H7 (cell line): Measurements from ENCODE around the gene BRWD1. TPM values are rescaled to one million over a fixed set of nuclear protein-coding genes. Genes with fewer than 3 reads are reported as not detected.
A peak's percentile ranks its signal among the peaks of the same experiment; 100 is the strongest.

Experiments
- DNase-seq: peaks from one replicate; pipeline ENCODE4 v3.0.0; 2012
- H3K27me3 ChIP-seq: 2 replicates; pipeline ENCODE4 v1.6.0; 2011; ENCODE audit warnings: mild to moderate bottlenecking, low read length; ENCODE audit not compliant: control insufficient read depth, insufficient read depth
- H3K36me3 ChIP-seq: replicated peaks from 2 replicates; pipeline ENCODE4 v1.5.1; 2011; ENCODE audit warnings: low read length; ENCODE audit not compliant: control insufficient read depth, insufficient read depth
- H3K4me3 ChIP-seq: 2 replicates; pipeline ENCODE4 v1.5.1; 2011; ENCODE audit warnings: low read depth, mild to moderate bottlenecking, control low read depth, low read length, moderate library complexity; ENCODE audit not compliant: insufficient read depth
- total RNA-seq: library from RNA; depleted of rRNA; stranded (reverse); fragments of >200 nt; shearing (Covaris generic); gene quantifications from 2 replicates; pipeline ENCODE4 v1.2.3, GENCODE V29; 2014

The BRWD1 gene
- total RNA-seq, 1 experiment from 2014 or later: 33.5 TPM

DNA sequence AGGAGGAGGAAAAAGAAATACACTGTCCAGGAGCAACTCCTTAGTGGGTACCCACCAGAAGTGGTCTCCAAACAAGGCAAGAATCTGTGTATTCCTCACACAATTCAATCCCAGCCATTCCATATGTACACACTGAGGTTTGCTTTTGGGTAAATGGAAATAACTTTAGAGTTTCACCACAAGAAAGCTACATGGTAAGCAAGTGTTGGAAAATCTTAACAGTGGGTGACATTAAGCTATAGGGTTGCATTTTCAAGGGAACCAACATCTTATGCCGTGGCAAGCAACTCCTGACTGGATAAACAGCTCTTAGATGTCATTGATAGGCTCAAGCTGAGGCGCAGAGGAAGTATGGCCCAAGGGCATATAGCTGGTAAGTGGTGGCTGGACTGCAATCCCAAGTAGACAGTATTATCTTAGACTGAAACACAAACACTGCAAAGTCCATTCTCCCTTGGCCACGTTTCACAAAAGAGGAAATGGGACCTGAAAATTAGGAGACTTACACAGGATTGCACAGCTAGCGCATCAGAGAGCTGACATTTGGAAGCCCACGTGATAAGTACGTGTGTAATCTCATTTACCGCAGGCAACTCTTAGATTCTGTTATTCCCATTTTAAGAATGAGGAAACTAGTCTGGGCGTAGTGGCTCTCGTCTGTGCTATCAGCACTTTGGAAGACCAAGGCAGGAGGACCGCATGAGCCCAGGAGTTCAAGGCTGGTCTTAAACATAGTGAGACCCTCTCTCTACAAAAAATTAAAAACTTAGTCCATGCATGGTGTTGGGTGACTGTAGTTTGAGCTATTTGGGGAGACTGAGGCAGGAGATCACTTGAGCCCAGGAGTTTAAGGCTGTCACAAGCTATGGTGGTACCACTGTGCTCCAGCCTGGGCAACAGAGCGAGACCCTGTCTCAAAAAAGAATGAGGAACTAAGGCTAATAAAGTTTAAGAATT lies 4.0 kb upstream of the BRWD1 start:
- Histone ChIP-seq H3K4me3 (no peak overlapping the region), H3K27me3 (no peaks in the 10 kb centered on the region), H3K36me3 (no peaks in the 10 kb centered on the region; the same call in 1 of the 2 replicates)
- no peak for DNase-seq

DNA sequence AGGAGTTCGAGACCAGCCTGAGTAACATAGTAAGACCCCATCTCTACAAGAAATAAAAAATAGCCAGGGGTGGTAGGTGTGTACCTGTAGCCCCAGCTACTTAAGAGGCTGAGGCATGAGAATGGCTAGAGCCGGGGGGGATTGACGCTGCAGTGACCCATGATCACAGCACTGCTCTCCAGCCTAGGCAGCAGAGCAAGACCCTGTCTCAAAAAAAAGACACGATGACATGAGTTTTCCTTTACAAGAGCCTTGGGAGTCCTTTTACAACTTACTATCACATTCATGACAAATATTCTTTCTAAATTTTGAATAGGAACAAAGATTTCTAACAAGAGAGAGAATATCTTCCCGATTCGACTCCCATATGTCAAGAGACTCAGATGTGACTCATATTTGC lies 3.3 kb upstream of the BRWD1 start:
- Histone ChIP-seq H3K36me3 (peaks cover 2% of the 10 kb centered on the region), H3K4me3 (no peak overlapping the region), H3K27me3 (no peaks in the 10 kb centered on the region)
- no peak for DNase-seq

DNA sequence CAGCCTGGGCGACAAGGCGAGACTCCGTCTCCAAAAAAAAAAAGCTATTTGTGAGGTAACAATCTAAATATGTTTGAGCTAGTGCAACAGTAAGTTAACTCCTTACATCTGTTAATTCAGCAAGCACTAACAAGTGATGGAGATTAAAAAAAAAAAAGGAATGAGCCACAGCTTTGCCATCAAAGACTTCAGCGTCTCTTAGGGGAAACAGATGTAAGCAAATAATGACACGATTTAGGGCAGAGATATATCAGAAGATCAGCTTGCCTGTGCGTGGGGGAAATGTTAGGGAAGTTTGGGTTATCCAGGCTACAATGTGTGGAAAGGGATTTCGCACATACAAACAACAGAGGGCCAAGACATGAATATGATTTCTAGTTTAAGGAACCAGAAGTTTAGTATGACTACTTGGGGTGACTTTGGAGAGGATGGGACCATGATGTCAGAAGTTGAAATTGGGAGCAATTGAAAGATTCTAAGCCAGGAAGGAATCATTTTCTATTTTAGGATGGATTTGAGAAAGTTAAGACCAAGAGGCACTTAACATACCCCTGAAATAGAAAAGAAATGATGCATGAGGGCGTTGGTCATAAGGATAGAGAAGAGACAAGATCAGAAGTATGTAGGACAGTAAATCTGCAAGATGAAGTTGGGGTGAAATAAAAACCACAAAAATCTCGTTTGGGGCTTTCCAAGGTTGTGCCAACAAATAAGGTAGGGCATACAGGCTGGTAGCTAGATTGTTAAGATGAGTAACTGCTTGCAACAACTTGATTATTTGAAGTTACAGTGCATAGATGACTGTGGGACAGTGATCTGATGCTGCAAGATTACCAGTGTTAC lies 2.4 kb upstream of the BRWD1 start:
- H3K4me3 ChIP-seq: no peak overlapping the region
- peaks cover 6% of the 10 kb centered on the region for H3K36me3 ChIP-seq
- no peak for DNase-seq
- no peaks in the 10 kb centered on the region for H3K27me3 ChIP-seq

DNA sequence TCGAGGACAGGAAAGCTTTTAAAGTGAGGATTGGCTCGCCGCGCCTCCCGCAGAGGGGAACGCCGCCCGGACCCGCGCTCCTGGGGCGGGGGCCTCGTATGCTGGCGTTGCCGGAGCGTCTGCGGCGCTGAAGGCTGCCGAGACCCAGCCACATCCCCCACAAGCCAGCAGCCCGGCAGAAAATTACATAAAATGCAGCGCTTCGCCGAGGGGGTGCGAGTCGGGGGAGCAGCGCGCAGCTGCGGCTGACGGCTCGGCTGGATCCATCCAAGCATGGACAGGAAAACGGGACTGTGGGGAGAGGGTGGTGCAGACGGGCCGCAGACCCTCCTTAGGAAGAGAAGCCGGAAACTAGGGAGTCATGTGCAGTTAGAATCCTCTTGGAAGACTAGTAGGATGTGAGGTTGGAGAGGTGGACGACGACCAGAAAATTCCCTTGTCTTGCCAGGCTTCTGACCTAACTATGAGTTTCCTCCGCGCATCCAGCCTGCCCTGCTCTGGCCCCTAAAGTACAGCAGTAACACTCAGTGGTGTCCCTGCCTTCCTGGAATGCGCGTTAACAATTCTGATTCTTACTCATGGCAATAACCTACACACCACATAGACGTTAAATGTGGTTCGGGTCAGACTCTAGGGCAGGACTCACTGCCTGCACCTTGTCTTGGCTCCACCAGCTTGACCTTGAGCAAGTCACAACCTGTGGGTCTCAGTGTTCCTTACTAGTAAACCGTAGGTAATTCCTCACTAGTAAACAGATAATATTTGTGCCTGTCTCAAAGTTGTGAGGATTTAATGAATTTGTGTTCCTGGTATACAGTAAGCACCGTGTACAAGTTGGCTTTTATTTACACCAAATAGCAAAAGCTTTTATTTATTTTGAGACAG lies 953 bp upstream of the BRWD1 start:
- H3K27me3 ChIP-seq: no peaks in the 10 kb centered on the region
- peak overlapping the region; percentile 77 for H3K4me3 ChIP-seq
- peaks cover 12% of the 10 kb centered on the region for H3K36me3 ChIP-seq
- DNase-seq: peak; percentile 84

DNA sequence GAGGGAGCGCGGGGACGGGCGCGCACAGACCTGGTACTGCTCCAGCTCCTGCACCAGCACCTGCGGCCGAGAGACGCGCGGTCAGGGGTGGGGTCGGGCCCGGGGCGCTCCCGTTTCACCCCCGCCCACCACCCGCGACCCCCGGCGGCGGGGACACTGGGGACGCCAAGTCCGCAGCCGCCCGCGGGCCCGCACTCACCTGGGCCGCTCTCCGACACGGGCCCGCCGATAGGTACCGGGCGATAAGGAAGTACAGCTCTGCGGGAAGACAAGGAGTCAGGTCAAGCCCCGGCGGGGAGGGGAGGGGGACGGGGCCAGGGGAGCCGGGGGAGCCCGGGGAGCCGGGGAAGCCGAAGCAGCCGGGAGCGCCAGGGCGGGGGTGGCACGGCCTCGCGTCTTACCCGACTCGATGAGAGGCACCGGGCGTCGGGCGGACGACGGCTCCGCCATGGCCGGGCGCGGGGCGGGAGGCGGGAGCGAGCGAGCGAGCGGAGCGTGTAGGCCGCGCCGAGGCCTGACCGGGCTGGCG lies 326 bp downstream of the BRWD1 start:
- DNase-seq: peak; percentile 84
- Histone ChIP-seq H3K4me3 (peak overlapping the region; percentile 77), H3K36me3 (peaks cover 12% of the 10 kb centered on the region), H3K27me3 (no peaks in the 10 kb centered on the region)

DNA sequence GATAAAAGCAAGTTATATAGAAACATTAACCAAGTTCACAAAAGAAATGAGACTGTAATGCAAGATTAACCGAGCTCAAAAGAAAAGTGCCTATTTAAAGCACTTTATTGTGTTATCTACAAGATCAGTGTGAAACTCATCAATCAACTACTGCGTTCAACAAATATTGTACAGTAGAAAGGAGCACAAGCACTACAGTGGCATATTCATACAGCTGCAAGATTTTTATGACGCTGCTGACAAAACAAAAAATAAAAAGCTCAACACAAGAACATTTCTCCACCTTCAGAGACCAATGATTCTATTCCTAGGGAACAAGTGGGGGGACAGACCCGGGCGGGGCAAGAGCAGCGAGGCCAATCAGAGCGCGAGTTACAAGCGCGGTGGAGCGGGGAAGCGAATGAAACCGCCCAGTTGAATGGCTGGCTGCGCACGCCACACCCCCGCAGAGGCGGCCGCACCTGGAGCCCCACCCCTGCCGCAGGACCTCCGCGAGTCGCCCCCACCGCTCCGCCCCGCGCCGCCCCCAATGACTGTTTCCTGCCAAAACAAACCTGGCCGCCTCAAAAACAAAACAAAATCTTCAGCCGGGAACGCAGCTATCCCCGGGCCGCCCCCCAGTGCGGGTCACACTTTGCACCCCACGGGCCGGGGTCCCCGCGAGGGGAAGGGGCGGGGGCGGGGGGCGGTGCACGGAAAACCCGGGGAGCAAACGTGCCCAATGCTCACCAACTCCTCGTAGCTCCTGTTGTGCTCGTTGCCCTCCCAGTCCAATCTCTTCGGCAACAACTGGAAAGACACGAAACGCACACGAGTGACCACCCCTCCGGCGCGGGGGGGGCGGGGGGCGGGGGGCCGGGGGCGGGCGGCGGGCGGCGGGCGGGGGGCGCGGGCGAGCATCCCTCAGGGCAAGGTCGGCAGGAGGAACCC lies 1.1 kb downstream of the BRWD1 start:
- peak; percentile 99 for DNase-seq
- Histone ChIP-seq H3K27me3 (no peaks in the 10 kb centered on the region), H3K36me3 (peaks cover 14% of the 10 kb centered on the region)

DNA sequence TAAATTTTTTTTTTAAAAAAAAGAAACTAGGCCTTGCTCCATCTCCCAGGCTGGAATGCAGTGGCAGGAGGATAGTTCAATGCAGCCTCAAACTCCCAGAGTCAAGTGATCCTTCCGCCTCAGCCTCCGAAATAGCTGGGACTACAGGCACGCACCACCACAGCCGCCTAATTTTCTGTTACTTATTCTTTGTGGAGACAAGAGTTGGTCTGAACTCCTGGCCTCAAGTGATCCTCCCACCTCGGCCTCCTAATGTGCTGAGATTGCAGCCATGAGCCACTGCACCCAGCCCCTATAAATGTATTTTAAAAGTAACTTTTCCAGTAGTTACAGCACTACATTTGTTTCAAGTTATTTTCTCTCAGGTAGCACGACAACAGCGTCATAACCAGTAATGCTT lies 2.3 kb downstream of the BRWD1 start:
- peaks cover 14% of the 10 kb centered on the region for H3K36me3 ChIP-seq
- DNase-seq: no peak
- H3K27me3 ChIP-seq: no peaks in the 10 kb centered on the region
- no peak overlapping the region for H3K4me3 ChIP-seq

More for the DNA sequence above, 1.1 kb downstream of the BRWD1 start:
- peak overlapping the region; percentile 77 for H3K4me3 ChIP-seq

DNA sequence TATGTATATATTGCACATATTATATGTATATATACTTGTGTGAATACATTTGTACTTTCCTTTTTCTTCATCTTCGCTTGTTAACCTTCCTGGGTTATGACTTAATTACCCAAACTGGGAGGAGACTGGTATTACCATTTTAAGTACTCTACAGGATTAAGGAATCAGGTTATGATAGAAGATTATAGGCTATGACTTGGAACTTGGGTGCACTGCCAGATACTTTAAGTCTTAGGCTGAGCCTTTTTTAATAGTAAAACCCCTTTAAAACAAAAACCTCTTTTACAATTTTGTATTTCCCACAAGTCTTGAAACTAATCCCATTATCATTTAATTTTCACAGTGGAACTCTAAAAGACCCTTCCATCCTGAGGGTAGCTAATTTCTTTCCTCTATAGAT lies 6.0 kb downstream of the BRWD1 start:
- H3K36me3 ChIP-seq: peaks cover 15% of the 10 kb centered on the region
- H3K27me3 ChIP-seq: no peaks in the 10 kb centered on the region
- no peak for DNase-seq
- H3K4me3 ChIP-seq: no peak overlapping the region

DNA sequence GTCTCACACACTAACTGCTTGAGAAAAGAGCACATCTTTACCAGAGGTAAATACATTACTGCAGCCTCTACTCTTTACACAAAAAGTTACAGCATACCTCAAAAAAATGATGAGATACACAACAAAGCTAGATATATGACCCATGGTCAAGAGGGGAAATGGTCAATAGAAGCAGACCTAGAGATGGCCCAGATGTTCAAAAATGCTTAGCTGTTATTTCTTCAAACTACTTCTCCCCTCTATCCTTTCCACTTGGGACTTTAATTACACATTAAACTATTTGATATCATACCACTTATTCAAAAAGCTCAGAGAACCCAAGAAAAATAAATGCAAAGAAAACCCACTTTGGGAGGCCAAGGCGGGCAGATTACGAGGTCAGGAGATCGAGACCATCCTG lies 12.8 kb downstream of the BRWD1 start:
- H3K36me3 ChIP-seq: peaks cover 13% of the 10 kb centered on the region
- H3K4me3 ChIP-seq: no peak overlapping the region
- DNase-seq: no peak
- no peaks in the 10 kb centered on the region for H3K27me3 ChIP-seq

DNA sequence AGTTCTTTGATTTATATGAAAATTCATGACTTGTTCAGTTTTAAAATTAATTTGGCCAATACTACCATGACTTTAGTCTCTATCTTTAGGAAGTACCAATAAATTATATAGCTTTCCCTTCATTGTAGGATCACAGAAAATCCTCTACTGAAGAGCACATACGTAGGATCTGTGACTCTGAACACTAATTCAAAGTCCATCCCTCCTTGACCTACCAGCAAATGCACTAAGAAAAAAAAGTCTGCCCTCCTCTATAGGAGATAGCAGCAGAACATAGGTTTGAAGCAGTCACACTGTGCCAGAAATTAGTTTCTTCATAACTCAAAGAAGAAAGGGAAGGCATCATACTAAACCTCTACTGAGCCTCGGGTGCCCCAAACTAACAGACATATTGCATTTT lies 16.5 kb downstream of the BRWD1 start:
- Histone ChIP-seq H3K4me3 (no peak overlapping the region), H3K36me3 (peaks cover 21% of the 10 kb centered on the region), H3K27me3 (no peaks in the 10 kb centered on the region)
- no peak for DNase-seq

DNA sequence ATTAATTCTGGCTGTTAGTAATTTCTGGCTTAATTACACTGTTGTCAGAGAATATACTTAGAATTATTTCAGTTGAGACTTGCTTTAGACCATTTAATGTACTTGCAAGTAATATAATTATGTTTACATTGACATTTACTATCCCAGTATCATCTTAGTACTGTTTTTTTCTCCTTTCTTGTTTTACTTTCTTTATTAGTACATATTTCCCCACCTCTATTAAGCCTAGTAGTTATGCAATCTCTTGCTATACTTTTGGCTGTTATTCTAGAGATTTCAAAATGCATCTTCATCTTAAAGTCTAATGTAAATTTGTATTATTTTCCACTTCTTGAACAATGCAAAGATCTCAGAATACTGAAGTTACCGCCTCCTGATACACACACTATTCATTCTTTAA lies 24.4 kb downstream of the BRWD1 start:
- no peaks in the 10 kb centered on the region for H3K27me3 ChIP-seq
- peaks cover 10% of the 10 kb centered on the region for H3K36me3 ChIP-seq
- no peak for DNase-seq
- H3K4me3 ChIP-seq: no peak overlapping the region

DNA sequence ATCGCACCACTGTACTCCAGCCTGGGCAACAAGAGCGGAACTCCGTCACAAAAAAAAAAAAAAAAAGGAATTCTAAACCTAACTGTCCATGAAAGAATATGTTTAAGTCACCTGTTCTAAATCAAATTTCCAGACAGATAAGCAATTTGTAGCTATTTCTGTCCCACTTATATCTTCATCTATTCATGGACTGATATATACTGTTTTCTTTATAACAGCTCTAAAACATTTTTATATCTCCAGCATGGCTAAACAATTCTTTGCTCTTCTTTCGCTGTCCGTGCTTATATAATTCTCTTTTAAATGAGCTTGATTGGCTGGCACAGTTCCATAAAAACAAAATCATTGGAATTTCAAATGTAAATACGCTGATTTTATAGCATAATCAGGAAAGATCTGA lies 30.5 kb downstream of the BRWD1 start:
- Histone ChIP-seq H3K4me3 (no peak overlapping the region), H3K36me3 (peaks cover 1% of the 10 kb centered on the region), H3K27me3 (no peaks in the 10 kb centered on the region)
- no peak for DNase-seq

DNA sequence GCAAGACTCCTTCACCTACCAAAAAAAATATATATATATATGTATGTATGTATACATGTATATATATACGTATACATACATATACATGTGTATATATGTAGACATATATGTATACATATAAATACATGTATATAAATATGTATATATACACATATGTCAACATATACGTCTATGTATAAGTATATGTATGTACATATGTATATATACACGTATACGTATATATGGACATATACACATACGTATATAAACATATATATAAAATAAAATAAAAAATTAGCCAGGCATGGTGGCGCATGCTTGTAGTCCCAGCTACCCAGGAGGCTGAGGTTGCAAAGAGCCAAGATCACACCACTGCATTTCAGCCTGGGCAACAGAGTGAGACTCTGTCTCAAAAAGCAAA lies 31.6 kb downstream of the BRWD1 start:
- no peak for DNase-seq
- H3K27me3 ChIP-seq: no peaks in the 10 kb centered on the region
- no peak overlapping the region for H3K4me3 ChIP-seq
- no peaks in the 10 kb centered on the region; the same call in none of the 2 replicates for H3K36me3 ChIP-seq
